ENCODE results near the gene SLC5A9. TPM values are rescaled to one million over a fixed set of nuclear protein-coding genes. Genes with fewer than 3 reads are reported as not detected.

SLC5A9 gene
- total and polyA plus RNA-seq, 2 of the 4 experiments (the other 2 are of a cell fraction): not detected

GRCh38 chr1:48202030-48202752 is 20.3 kb upstream of the SLC5A9 start (continued):
- TF ChIP-seq NFE2L2 (IDR thresholded peaks at IDR 0.05; ENCODE audit: low read depth, low read length): no peak

DNA sequence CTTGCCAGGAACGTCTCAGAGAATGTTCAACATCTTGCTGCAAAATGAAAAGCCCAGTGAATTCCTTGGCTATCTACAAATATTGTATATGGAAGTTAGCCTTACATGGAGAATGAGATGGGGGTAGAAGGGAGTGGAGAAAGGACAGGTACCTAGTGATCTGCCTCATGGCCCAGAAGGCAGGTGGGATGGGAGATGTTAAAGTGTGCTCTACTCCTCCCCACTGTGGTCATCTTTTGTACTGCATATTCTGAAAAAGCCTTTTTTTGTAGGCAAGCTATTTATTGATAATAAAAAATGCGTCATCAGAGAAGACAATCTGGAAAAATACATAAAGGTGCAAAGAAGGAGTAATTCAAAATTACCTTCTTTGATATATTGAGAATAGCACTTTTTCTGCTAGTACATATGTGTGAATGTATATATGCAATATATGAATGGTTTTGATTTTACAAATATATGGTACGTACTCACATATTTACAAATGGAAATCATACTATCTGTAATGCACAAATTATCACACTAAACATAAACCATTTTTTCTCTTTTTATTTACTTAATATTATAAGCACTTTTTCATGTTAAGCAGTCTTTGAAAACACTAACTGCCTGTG is 19.1 kb upstream of the SLC5A9 start:
- in situ Hi-C loops (cut with MboI; ENCODE audit: low sequenced_read_pairs): loop anchor here (10.0 kb wide), 1 partner anchor 99 kb away; no protein-coding TSS in a partner anchor
- Histone ChIP-seq H3K79me1 (ENCODE audit: low read depth in 1 of 2, low read length in 2 of 2) (no peaks in the 10 kb centered on the region), H2BK20ac (ENCODE audit: low read depth, low read length) (no peak overlapping the region), H2AK5ac (ENCODE audit: low read depth, low read length) (no peak overlapping the region), H3K9me1 (ENCODE audit: insufficient read depth, low read length) (no peaks in the 10 kb centered on the region), H2BK15ac (ENCODE audit: low read depth, low read length) (no peak overlapping the region), H3K36me3 (ENCODE audit: control insufficient read depth, insufficient read depth, low read length) (no peaks in the 10 kb centered on the region), H3K4ac (ENCODE audit: low read depth, low read length) (no peak overlapping the region), H4K20me1 (ENCODE audit: insufficient read depth, low read length) (no peaks in the 10 kb centered on the region), H2AK9ac (replicated peaks; ENCODE audit: low read depth, low read length, poor library complexity) (no peak overlapping the region), H3K18ac (ENCODE audit: low read depth, low read length) (no peak overlapping the region), H4K91ac (ENCODE audit: insufficient read depth, low read depth, low read length) (no peak overlapping the region), H4K8ac (ENCODE audit: low read depth in 2 of 2, low read length in 2 of 2) (no peak overlapping the region), H2BK120ac (ENCODE audit: low read depth, low read length) (no peak overlapping the region), H2AFZ (replicated peaks; ENCODE audit: low read length, poor library complexity) (no peak overlapping the region), H3K4me1 (ENCODE audit: control insufficient read depth, insufficient read depth, low read length) (no peaks in the 10 kb centered on the region), H3K27ac (ENCODE audit: insufficient read depth, low read length) (no peak overlapping the region), H3K9ac (ENCODE audit: low read depth, low read length) (no peak overlapping the region), H3K27me3 (ENCODE audit: control insufficient read depth, insufficient read depth, low read length) (no peaks in the 10 kb centered on the region; the same call in 1 of the 2 replicates), H2BK5ac (ENCODE audit: low read depth, low read length, poor library complexity, severe bottlenecking) (no peak overlapping the region), H4K5ac (ENCODE audit: low read depth, low read length) (no peak overlapping the region), H3K4me2 (ENCODE audit: low read depth, low read length) (no peak overlapping the region), H3K9me3 (ENCODE audit: control insufficient read depth, insufficient read depth, low read length) (no peaks in the 10 kb centered on the region), H3K23ac (ENCODE audit: low read depth, low read length) (no peak overlapping the region), H3K4me3 (ENCODE audit: insufficient read depth, low read depth, low read length) (no peak overlapping the region), H3K14ac (replicated peaks; ENCODE audit: low read depth, low read length) (no peak overlapping the region), H3K56ac (ENCODE audit: extremely low read depth, insufficient read depth, low read length) (no peak overlapping the region)
- ChIA-PET POLR2A (ENCODE audit: unreplicated experiment) (no interaction called here), CTCF (interaction anchor here (1.6 kb wide), 1 partner anchor 94 kb away, joined by 5 read pairs; no protein-coding TSS in a partner anchor)
- intact Hi-C loops (cut with micrococcal nuclease): loop anchor here (1.0 to 10.0 kb wide), 3 partner anchors 91 to 295 kb away; partner anchors contain the start of gene TRABD2B
- no CpG with 5 or more reads among the region's 3 CpGs for WGBS, 2 experiments (ENCODE audit: extremely low coverage in 2 of 2, insufficient read length in 1 of 2)
- TF ChIP-seq CTCF (conservative IDR thresholded peaks at IDR 0.05; ENCODE audit: low read depth, low read length): peak; percentile 48
- peak; percentile 24; the same call in 1 of the 2 replicates for TF ChIP-seq SMC3 (IDR thresholded peaks at IDR 0.05; ENCODE audit: low read depth, low read length)
- peak; percentile 18; the same call in 1 of the 2 replicates for TF ChIP-seq RAD21 (IDR thresholded peaks at IDR 0.05; ENCODE audit: low read length)
- TF ChIP-seq, protein P1, sequence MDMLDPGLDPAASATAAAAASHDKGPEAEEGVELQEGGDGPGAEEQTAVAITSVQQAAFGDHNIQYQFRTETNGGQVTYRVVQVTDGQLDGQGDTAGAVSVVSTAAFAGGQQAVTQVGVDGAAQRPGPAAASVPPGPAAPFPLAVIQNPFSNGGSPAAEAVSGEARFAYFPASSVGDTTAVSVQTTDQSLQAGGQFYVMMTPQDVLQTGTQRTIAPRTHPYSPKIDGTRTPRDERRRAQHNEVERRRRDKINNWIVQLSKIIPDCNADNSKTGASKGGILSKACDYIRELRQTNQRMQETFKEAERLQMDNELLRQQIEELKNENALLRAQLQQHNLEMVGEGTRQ (IDR thresholded peaks at IDR 0.05; ENCODE audit: low read depth, low read length): no peak
- peak; percentile 22 for DNase-seq
- BruUV-seq (replicated peaks): no TSS peak
- ATAC-seq (ENCODE audit: low read depth): peak; percentile 66; the same call in 1 of the 2 replicates
- dilution Hi-C loops (cut with HindIII; ENCODE audit: low sequenced_read_pairs, unreplicated experiment): no loop called here
